ENCODE measurements around the gene GNPDA2. TPM values are rescaled to one million over a fixed set of nuclear protein-coding genes. Genes with fewer than 3 reads are reported as not detected.
A peak's percentile ranks its signal among the peaks of the same experiment; 100 is the strongest.

The GNPDA2 gene
- total and polyA plus RNA-seq, 9 of the 15 experiments (the other 6 are each of a cell fraction or from before 2014, with no cell fraction given) = 10.6 to 20.4 (median 13.0) TPM

- TF ChIP-seq SMARCB1 (IDR thresholded peaks at IDR 0.05; ENCODE audit: insufficient read length, low read depth) (no peak), CCNT2 (IDR thresholded peaks at IDR 0.05; ENCODE audit: borderline replicate concordance, extremely low read depth, insufficient read length, low read depth, low read length) (peak; percentile 40), YY1 (IDR thresholded peaks at IDR 0.05; ENCODE audit: borderline replicate concordance in 1 of 3, control insufficient read depth in 1 of 3, extremely low read depth in 1 of 3, insufficient read depth in 3 of 3, insufficient read length in 1 of 3, insufficient replicate concordance in 2 of 3, low read depth in 1 of 3, low read length in 2 of 3) (peak in 1 of 3 experiments; percentile 11), ARID4B (CRISPR knock-in tag; IDR thresholded peaks at IDR 0.05) (peak; percentile 49), ZNF146 (CRISPR knock-in tag; IDR thresholded peaks at IDR 0.05; ENCODE audit: unreplicated experiment) (no peak), ZBTB7A (IDR thresholded peaks at IDR 0.05; ENCODE audit: borderline replicate concordance, control insufficient read depth, low read depth, low read length) (peak; percentile 76; the same call in 1 of the 2 replicates), CREM (IDR thresholded peaks at IDR 0.05; ENCODE audit: low read depth) (peak; percentile 99), DLX4 (CRISPR knock-in tag; IDR thresholded peaks at IDR 0.05) (no peak), HDAC2 (IDR thresholded peaks at IDR 0.05) (peak; percentile 55; the same call in 1 of the 2 replicates), PURB (CRISPR knock-in tag; IDR thresholded peaks at IDR 0.05; ENCODE audit: low read depth) (no peak), RAD51 (IDR thresholded peaks at IDR 0.05; ENCODE audit: borderline replicate concordance, low read depth) (peak; percentile 94), RNF2 (IDR thresholded peaks at IDR 0.05) (0 out of 2 replicates have a peak, but pooled peaks have one; percentile 28), KDM5B (IDR thresholded peaks at IDR 0.05; ENCODE audit: insufficient replicate concordance, low read depth, low read length) (peak; percentile 83), ZNF592 (IDR thresholded peaks at IDR 0.05) (0 out of 2 replicates have a peak, but pooled peaks have one; percentile 21)
Observed at GRCh38 chr4:44678094-44679041, 48.0 kb downstream of the GNPDA2 start, which contains the start of gene GUF1 (continued).

Data from K562 (cell line).